Activated T-helper 17 cell treated with anti-CD3 and anti-CD28 coated beads, Interleukin-2, amount 50 U/mL, for 72 hours (primary cell): Measurements from ENCODE around the gene ST7. TPM values are rescaled to one million over a fixed set of nuclear protein-coding genes. Genes with fewer than 3 reads are reported as not detected.

Source experiments
- ATAC-seq: fragments of 150-1000 bp; cut with Tn5 transposase; replicated peaks from 2 replicates; pipeline ENCODE4 v1.10.0; 2021; ENCODE audit warnings: mild to moderate bottlenecking, moderate library complexity
- H3K27ac Mint-ChIP-seq: one replicate; pipeline ENCODE4 v1.8.0; 2022; ENCODE audit warnings: mixed read lengths
- H3K27me3 Mint-ChIP-seq: one replicate; pipeline ENCODE4 v1.8.0; 2022; ENCODE audit warnings: mixed read lengths
- H3K36me3 Mint-ChIP-seq: one replicate; pipeline ENCODE4 v1.8.0; 2022; ENCODE audit warnings: low read depth, mild to moderate bottlenecking, mixed read lengths
- H3K4me1 Mint-ChIP-seq: one replicate; pipeline ENCODE4 v1.8.0; 2022; ENCODE audit warnings: mixed read lengths
- H3K4me3 Mint-ChIP-seq: one replicate; pipeline ENCODE4 v1.8.0; 2022; ENCODE audit warnings: mild to moderate bottlenecking, mixed read lengths
- H3K9me3 Mint-ChIP-seq: one replicate; pipeline ENCODE4 v1.8.0; 2022; ENCODE audit warnings: mixed read lengths
- total RNA-seq, 2 donors: library from RNA; stranded (reverse); gene quantifications; one replicate each; pipeline ENCODE4 v1.2.3, GENCODE V29; 2022

The ST7 gene
- total RNA-seq, 2 donors from 2014 or later, result 12.5 to 14.4 TPM

DNA sequence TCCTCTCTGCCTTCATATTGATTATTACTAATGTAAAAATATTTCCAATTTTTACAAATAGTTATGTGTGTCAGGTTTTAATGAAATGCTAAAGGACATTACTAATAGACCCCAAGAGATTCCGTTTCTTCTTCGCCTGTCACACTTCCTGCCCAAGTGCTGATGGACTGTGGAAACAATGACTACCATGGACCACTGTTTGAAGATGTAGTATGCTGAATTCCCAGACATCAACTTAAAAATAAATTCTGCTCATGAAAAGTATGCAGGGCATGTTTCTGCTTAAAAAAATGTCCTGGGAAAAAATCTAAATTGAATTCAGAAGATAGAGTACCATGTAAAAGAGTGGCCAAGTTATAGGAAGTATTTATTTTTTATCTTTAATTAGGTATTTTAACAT is 52.1 kb downstream of the ST7 start:
- Mint-ChIP-seq H3K27ac (no peak overlapping the region), H3K27me3 (no peaks in the 10 kb centered on the region), H3K4me3 (no peak overlapping the region), H3K36me3 (peaks cover 2% of the 10 kb centered on the region), H3K4me1 (peaks cover 25% of the 10 kb centered on the region), H3K9me3 (no peaks in the 10 kb centered on the region)
- ATAC-seq, result no peak

DNA sequence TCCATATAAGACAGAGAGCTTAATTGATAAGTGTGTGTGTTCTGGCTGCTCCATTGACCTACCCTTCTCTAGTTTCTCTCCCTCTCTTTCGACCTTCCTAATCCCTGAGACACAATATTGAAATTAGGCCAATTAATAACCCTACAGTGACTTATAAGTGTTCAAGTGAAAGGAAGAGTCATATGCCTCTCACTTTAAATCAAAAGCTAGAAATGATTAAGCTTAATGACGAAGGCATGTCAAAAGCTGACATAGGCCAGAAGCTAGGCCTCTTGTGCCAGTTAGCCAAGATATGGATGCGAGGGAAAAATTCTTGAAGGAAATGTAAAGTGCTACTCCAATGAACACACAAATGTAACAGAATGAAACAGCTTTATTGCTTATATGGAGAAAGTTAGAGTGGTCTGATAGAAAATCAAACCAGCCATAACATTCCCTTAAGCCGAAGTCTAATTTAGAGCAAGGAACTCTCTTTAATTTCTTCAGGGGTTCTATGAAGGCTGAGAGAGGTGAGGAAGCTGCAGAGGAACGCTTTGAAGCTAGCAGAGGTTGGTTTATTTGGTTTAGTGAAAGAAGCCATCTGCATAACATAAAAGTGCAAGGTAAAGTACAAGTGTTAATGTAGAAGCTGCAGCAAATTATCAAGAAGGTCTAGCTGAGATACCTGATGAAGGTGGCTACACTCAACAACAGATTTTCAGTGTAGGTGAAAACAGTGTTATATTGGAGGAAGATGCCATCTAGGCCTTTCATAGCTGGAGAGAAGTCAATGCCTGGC is 53.8 kb downstream of the ST7 start:
- peak; percentile 10 for ATAC-seq
- Mint-ChIP-seq H3K4me3 (peak overlapping the region; percentile 15), H3K9me3 (no peaks in the 10 kb centered on the region), H3K27ac (no peak overlapping the region), H3K4me1 (peaks cover 40% of the 10 kb centered on the region), H3K36me3 (peaks cover 7% of the 10 kb centered on the region), H3K27me3 (no peaks in the 10 kb centered on the region)

DNA sequence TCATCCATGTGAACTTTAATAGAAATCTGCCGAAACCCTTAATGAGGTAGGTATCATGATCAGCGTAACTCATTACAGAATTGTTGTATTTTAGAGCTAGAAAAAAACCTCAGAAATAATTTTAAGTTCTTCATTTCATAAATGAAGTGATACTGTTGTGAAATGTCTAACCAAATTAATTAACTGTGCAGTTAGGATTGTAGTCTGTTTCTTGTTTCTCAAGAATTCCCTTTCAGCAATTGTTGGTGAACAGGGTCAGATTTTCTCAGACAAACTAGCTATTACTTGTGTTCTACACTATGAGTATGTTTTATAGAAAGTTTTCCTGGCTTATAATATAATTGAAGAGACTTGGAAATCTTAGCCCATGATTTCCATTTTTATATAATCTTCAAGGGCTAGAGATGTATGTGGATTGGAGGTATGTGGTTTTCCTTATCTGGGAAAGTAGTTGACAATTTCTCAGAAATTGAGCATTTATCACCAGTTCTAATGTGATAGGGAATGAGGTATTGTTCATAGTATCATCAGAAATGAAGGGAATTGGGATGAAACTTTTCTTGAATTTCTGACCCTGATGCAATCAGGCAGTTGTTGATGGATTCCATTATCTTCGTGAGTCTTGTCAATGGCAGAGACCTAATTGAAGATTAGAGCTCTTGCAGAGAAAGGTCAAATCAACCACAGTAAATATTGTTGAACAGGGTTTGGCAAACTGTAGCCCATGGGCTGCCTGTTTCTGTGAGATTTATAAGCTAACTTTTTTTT is 55.0 kb downstream of the ST7 start:
- no peaks in the 10 kb centered on the region for H3K27me3 Mint-ChIP-seq
- no peak overlapping the region for H3K4me3 Mint-ChIP-seq
- H3K36me3 Mint-ChIP-seq, result peaks cover 7% of the 10 kb centered on the region
- H3K27ac Mint-ChIP-seq, result no peak overlapping the region
- H3K4me1 Mint-ChIP-seq, result peaks cover 40% of the 10 kb centered on the region
- H3K9me3 Mint-ChIP-seq, result no peaks in the 10 kb centered on the region
- no peak for ATAC-seq

DNA sequence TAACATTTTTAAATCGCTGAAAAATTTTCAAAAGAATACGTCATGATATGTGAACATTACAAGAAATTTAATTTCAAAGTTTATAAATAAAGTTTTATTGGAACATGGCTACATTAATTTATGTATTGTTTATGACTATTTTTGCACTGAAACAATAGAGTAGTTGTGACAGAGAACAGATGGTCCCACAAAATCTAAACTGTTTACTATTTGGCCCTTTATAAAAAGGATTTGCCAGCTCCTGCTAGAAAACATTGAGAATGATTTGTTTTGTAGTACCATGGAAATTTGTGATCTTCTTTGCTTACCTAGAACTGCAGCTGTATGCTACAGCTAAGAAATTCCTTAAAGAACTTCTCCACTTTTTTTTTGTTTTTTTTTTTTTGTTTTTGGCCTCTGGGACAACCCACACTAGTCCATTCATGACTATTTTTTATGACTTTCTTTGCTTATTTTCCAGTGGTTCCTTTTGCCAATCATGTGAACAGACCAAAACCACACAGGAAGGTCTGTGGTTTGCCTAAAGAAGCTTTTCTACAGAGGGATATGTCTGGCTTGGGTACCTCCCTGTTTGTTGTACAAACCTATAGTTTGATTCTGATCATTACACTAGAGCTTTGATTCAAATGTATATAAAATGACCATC is 55.7 kb downstream of the ST7 start:
- ATAC-seq, result peak; percentile 22
- Mint-ChIP-seq H3K9me3 (no peaks in the 10 kb centered on the region), H3K27me3 (no peaks in the 10 kb centered on the region), H3K36me3 (peaks cover 7% of the 10 kb centered on the region), H3K27ac (peak overlapping the region; percentile 75), H3K4me1 (peaks cover 40% of the 10 kb centered on the region), H3K4me3 (peak overlapping the region; percentile 67)

DNA sequence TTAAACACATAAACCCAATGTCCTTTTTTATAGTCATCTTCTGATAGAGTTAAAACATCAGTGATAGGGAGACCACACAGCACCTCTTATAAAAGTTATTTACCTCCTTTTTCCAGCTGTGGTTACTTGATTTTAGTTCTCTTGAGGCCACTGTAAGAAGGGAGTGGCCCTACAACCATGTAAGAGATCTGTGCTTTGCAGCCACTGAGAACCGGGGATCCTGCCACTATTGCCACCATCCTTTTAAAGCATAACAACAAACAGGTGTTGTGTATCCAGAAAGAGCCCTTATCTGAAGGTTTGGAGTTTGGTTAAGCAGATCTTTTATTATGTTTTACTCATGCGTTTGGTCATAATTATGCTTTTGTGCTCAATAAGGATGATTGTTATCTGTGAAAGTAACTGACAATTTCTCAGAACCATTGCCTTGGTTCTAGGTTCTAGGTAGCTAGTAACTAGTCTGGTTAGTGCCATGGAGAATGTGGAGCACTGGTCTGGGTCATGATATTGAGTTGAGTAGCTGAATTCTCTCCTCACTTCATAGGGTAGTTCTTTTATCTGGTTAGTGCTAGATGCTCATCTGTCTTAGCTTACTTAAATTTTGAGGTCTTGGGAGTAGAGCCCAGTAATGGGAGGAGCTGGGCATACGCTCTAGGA is 56.5 kb downstream of the ST7 start:
- H3K4me1 Mint-ChIP-seq, result peaks cover 40% of the 10 kb centered on the region
- peak overlapping the region; percentile 67 for H3K4me3 Mint-ChIP-seq
- ATAC-seq, result peak; percentile 9
- peak overlapping the region; percentile 75 for H3K27ac Mint-ChIP-seq
- H3K9me3 Mint-ChIP-seq, result no peaks in the 10 kb centered on the region
- peaks cover 7% of the 10 kb centered on the region for H3K36me3 Mint-ChIP-seq
- H3K27me3 Mint-ChIP-seq, result no peaks in the 10 kb centered on the region

DNA sequence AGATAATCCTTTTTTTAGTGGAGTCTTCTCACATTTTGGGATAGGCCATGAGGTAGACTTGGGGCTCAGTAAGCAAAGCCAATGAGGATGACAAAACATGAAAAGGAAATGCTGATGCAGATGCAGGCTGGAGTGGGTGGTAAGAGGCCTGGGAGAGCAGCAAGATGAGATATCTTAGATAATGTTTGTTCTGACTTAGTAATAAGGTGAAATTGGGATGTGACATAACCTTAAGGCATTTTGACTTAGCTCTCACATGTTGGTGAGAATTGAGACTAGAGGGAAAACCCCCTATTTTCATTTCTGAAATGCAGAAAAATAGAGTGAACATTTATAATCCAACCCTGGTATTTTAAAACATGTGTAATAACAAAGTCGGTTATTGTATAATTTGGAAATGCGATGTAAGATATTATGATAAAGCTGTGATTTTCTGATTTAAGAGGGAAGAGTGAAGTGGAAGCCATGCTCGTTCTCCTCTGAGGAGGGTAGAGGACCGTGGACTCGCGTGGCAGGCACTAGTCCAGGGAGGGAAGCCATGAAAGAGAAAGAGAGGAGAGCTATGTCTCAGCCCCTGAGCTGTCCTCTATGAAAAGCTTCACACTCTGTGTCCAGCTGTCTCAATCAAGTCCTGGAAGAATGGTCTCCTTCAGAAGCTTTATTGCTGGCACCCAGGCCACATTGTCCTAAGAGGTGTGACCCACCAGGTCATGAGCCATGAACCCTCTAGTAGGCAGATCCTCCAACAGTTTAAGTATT is 57.3 kb downstream of the ST7 start:
- H3K36me3 Mint-ChIP-seq, result peaks cover 7% of the 10 kb centered on the region
- no peaks in the 10 kb centered on the region for H3K27me3 Mint-ChIP-seq
- ATAC-seq, result peak; percentile 78
- peaks cover 45% of the 10 kb centered on the region for H3K4me1 Mint-ChIP-seq
- no peaks in the 10 kb centered on the region for H3K9me3 Mint-ChIP-seq
- H3K27ac Mint-ChIP-seq, result peak overlapping the region; percentile 75
- peak overlapping the region; percentile 67 for H3K4me3 Mint-ChIP-seq

DNA sequence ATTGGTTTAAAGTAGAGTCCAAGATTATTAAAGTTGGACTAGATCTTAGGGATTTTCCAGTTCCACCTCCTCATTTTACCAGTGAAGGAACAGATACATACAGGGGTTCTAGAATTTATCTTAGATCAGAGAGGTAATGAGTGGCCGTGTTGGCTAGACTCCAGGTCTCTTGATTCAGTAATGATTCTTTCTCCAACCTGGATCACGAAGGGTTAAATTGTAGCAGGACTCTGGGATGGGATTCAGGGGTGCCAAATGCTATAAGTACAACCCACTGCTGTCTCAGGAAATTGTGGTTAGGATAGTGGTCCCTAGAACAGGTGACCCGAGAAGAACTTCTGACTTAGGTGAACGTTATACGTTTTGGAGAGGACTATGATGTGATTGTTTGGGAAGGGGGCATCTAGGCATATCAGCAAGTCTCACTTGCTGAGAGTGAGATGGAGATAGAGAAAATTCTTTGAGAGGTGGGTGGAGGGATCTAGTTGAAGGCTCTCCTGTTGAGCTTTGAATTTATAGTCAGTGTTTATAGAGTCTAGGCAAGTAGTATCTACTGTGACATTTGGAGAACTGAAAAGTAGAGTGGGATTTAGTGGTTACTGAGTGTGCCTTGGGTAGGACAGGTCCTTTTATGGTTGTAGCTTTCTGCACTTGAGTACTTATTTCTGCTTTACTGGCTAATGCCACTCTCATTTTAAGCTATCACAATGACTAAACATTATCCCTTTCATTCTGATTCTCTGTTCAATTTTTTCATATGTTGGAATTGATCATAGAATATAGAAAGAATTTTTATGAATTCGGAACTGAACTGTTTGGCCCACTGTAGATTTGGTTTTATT is 58.3 kb downstream of the ST7 start:
- peaks cover 7% of the 10 kb centered on the region for H3K36me3 Mint-ChIP-seq
- peak overlapping the region; percentile 67 for H3K4me3 Mint-ChIP-seq
- H3K27ac Mint-ChIP-seq, result peak overlapping the region; percentile 75

DNA sequence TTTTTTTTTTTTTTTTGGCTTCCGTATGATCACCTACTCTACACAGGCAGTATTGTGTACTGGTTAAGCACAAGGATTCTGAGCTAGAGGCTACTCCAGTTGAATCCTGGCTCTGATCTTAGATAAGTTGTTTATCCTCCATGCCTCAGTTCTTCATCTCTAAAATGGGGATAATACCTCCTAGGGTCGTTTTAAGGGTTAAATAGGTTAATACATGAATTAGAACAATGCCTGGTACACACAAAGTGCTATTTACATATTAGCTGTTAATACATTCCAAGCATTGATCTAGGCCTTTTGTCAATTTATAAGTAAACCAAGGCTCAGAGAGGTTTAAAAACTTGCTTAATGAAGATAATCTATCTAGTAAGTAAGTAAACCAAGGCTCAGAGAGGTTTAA is 59.0 kb downstream of the ST7 start:
- no peaks in the 10 kb centered on the region for H3K9me3 Mint-ChIP-seq
- H3K27ac Mint-ChIP-seq, result no peak overlapping the region
- H3K4me1 Mint-ChIP-seq, result peaks cover 41% of the 10 kb centered on the region
- H3K27me3 Mint-ChIP-seq, result no peaks in the 10 kb centered on the region
- peaks cover 7% of the 10 kb centered on the region for H3K36me3 Mint-ChIP-seq
- H3K4me3 Mint-ChIP-seq, result no peak overlapping the region
- ATAC-seq, result no peak

More for the DNA sequence above, 58.3 kb downstream of the ST7 start:
- Mint-ChIP-seq H3K4me1 (peaks cover 48% of the 10 kb centered on the region), H3K27me3 (no peaks in the 10 kb centered on the region), H3K9me3 (no peaks in the 10 kb centered on the region)
- peak; percentile 72 for ATAC-seq

DNA sequence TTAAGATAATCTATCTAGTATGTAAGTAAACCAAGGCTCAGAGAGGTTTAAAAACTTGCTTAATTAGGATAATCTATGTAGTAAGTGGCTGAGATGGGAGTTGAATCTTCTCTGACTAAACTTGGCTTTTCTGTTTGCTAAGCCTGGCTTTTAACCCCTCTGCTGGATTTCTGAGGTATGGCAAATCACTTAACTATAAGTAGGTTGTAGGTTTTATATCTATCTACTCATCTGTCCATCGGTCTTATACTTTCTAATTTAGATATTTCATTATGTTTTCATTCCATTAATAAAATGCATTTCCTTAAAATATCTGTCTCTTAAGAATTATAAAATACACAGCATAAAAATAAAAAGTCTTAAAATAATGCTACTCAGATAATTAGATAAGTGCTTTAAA is 59.4 kb downstream of the ST7 start:
- H3K4me3 Mint-ChIP-seq, result no peak overlapping the region
- H3K27me3 Mint-ChIP-seq, result no peaks in the 10 kb centered on the region
- no peaks in the 10 kb centered on the region for H3K9me3 Mint-ChIP-seq
- no peak for ATAC-seq
- no peak overlapping the region for H3K27ac Mint-ChIP-seq
- H3K4me1 Mint-ChIP-seq, result peaks cover 41% of the 10 kb centered on the region
- peaks cover 7% of the 10 kb centered on the region for H3K36me3 Mint-ChIP-seq

DNA sequence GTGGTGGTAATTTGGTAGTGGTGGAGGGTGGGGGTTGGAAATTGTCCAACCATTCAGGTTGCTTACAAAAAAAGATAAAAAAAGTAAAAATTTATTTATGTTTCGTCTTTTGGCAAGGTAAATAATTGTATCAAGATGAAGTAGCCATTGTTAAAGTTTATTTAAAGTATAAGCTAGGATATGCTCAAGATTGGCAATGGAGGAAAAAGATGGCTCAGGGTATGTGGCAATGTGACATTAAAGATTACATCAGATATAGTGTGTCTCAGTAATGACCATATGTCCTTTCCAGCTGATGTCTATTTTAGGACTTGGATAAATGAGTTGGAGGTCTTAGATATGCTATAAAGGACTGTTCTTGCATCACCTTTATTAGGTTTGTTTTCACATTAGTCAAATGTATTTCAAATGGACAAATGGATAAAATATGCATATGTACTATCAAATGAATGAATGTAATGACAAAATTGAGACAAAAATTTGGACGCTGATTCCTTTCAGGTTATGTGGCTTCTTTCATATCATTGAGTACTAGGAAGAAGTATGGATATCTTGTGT is 60.9 kb downstream of the ST7 start:
- Mint-ChIP-seq H3K4me1 (peaks cover 36% of the 10 kb centered on the region), H3K27me3 (no peaks in the 10 kb centered on the region), H3K9me3 (no peaks in the 10 kb centered on the region), H3K36me3 (peaks cover 7% of the 10 kb centered on the region), H3K27ac (no peak overlapping the region), H3K4me3 (no peak overlapping the region)
- ATAC-seq, result no peak

DNA sequence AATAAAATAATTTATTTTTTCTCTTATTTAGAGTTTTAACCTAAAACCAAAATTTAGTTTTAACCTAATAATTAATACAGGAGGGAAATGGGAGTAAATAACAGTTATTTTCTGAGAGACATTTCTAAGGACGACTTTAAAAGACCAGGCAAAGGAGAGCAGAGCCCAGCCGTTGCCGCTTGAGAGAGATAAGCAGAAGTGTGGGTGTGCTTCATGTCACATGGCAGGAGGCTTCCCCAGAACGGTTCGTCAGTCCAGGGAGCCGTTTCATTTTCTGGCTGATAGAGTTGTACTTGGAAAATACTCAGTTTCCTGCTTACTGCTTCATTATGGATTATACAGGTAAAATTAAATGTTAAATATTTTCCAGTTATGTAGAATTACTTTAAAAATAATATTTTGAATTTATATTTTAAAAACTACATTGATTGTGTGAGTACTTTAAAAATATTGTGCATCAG is 61.4 kb downstream of the ST7 start:
- Mint-ChIP-seq H3K4me3 (peak overlapping the region; percentile 47), H3K36me3 (peaks cover 7% of the 10 kb centered on the region), H3K4me1 (peaks cover 31% of the 10 kb centered on the region), H3K27ac (no peak overlapping the region), H3K9me3 (no peaks in the 10 kb centered on the region), H3K27me3 (no peaks in the 10 kb centered on the region)
- no peak for ATAC-seq

DNA sequence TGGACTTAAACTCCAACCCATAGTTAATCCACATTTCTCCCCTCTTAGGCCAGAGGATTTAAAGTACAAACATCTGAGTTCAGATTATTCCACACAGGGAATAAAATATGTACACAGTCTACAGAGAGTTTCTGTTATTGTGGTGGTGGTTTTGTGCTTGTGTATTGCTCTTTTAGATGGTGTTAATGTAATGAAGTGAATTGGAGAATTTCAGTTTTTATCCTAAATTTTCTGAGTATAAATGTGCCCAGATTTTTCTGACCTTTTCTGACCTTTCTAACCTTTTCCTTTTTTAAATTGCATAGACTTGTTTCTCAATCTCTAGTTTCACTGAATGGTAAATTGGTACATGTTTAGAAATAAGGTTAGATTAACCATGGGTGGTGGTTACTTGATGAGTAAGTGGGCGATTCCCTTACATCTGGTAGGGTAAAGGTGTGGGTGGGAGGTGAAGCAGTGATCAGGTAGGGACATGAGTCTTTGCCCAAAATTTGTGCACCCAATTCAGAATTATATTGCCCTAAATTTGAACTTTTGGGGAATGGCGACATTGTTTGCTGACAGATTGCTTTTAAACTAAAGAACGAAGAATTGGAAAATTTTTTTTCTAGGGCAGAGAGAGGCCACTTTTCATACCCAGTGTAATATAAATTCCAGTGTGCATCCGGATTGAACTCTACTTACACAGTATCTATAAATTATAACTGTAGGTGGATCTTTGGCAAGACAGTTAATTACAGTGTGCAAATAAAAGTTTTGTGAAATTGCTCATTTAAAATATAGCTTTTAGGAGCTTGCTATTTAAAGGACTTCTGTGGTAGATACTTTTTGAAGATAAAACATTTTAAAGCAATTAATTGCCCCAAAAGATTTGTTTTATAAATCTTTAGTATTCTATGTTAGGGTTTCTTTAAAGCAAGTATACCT is 62.2 kb downstream of the ST7 start:
- Mint-ChIP-seq H3K27ac (no peak overlapping the region), H3K9me3 (no peaks in the 10 kb centered on the region), H3K36me3 (peaks cover 4% of the 10 kb centered on the region), H3K4me3 (peak overlapping the region; percentile 47), H3K27me3 (no peaks in the 10 kb centered on the region), H3K4me1 (peaks cover 23% of the 10 kb centered on the region)
- ATAC-seq, result no peak
